Caco-2 (cell line): ENCODE measurements around the gene CPA2. TPM values are rescaled to one million over a fixed set of nuclear protein-coding genes. Genes with fewer than 3 reads are reported as not detected.

Experiments used
- BruUV-seq: library from RNA; stranded (reverse); fragments of 400-500 nt; replicated peaks from 2 replicates; lab custom pipeline; 2021; lab: Mats Ljungman, UMichigan
- CTCF ChIA-PET: fragments of 300-600 bp; sonication (Branson Sonifier 250); formaldehyde crosslinking; loops from one replicate; lab custom pipeline; 2022; ENCODE audit warnings: antibody characterized with exemption; lab: Charles Lee
- POLR2A ChIA-PET: fragments of 300-600 bp; sonication (Branson Sonifier 250); formaldehyde crosslinking; loops from one replicate; lab custom pipeline; 2022; ENCODE audit warnings: antibody characterized with exemption; lab: Charles Lee
- DNase-seq, 2 experiments: peaks; one replicate each; pipeline versions ENCODE4 v3.0.0 to v3.0.0-alpha.2; 2020 to 2022
- H3K27me3 ChIP-seq: replicated peaks from 2 replicates; pipeline ENCODE4 v1.6.0; 2011; ENCODE audit warnings: low read length; ENCODE audit not compliant: control insufficient read depth, insufficient read depth
- H3K36me3 ChIP-seq: 2 replicates; pipeline ENCODE4 v1.5.1; 2011; ENCODE audit warnings: low read length; ENCODE audit not compliant: control insufficient read depth, insufficient read depth
- H3K4me1 ChIP-seq: fragments of 250-450 bp; sonication (Bioruptor Pico); 2 replicates; pipeline ENCODE4 v1.5.1; 2020; ENCODE audit warnings: mild to moderate bottlenecking
- H3K4me3 ChIP-seq: 2 replicates; pipeline ENCODE4 v1.5.1; 2011; ENCODE audit warnings: low read depth, mild to moderate bottlenecking, control low read depth, low read length
- H3K9me3 ChIP-seq: fragments of 250-450 bp; sonication (Bioruptor Pico); 2 replicates; pipeline ENCODE4 v1.5.1; 2020; ENCODE audit warnings: mild to moderate bottlenecking, moderate library complexity
- H3K27ac Mint-ChIP-seq: one replicate; pipeline ENCODE4 v1.8.0; 2022; ENCODE audit warnings: mixed read lengths; ENCODE audit not compliant: unreplicated experiment
- H3K27me3 Mint-ChIP-seq: one replicate; pipeline ENCODE4 v1.8.0; 2022; ENCODE audit warnings: mixed read lengths; ENCODE audit not compliant: insufficient read depth, unreplicated experiment
- H3K36me3 Mint-ChIP-seq: one replicate; pipeline ENCODE4 v1.8.0; 2022; ENCODE audit warnings: mild to moderate bottlenecking, mixed read lengths; ENCODE audit not compliant: insufficient read depth, unreplicated experiment
- H3K4me1 Mint-ChIP-seq: one replicate; pipeline ENCODE4 v1.8.0; 2022; ENCODE audit warnings: low read depth, mixed read lengths; ENCODE audit not compliant: unreplicated experiment
- H3K4me3 Mint-ChIP-seq: one replicate; pipeline ENCODE4 v1.8.0; 2022; ENCODE audit warnings: mild to moderate bottlenecking, moderate library complexity, mixed read lengths; ENCODE audit not compliant: unreplicated experiment
- H3K9me3 Mint-ChIP-seq: one replicate; pipeline ENCODE4 v1.8.0; 2022; ENCODE audit warnings: mixed read lengths; ENCODE audit not compliant: unreplicated experiment
- CTCF ChIP-seq, 2 experiments: fragments of 200-600 bp in 1 of 2; IDR thresholded peaks; 1 replicate in 1 of 2; 2 replicates in 1 of 2; pipeline versions ENCODE4 v1.5.1 to v1.8.0; 2011 to 2022; ENCODE audit warnings: antibody characterized with exemption in 1 of 2, control low read depth in 1 of 2, inconsistent platforms in 1 of 2, low read depth in 1 of 2, low read length in 1 of 2, mild to moderate bottlenecking in 1 of 2, moderate library complexity in 1 of 2; ENCODE audit not compliant: insufficient read depth in 1 of 2, severe bottlenecking in 1 of 2, unreplicated experiment in 1 of 2
- intact Hi-C: fragments of 100-400 bp; cut with micrococcal nuclease; formaldehyde crosslinking; loops from one replicate; pipeline ENCODE4 v1.10.0; 2022; ENCODE audit not compliant: unreplicated experiment
- total RNA-seq: library from RNA; stranded (reverse); gene quantifications from 2 replicates; pipeline ENCODE4 v1.2.3, GENCODE V29; 2022

The CPA2 gene
- total RNA-seq, 1 experiment from 2014 or later: 26.1 TPM

GRCh38 chr7:130275826-130276297, 9.2 kb downstream of the CPA2 start:
- Mint-ChIP-seq H3K27ac (no peak overlapping the region), H3K4me1 (peaks cover 7% of the 10 kb centered on the region), H3K4me3 (no peak overlapping the region), H3K27me3 (no peaks in the 10 kb centered on the region), H3K36me3 (no peaks in the 10 kb centered on the region), H3K9me3 (no peaks in the 10 kb centered on the region)
- Histone ChIP-seq H3K4me1 (peaks cover 6% of the 10 kb centered on the region; the same call in 1 of the 2 replicates), H3K9me3 (no peaks in the 10 kb centered on the region), H3K27me3 (no peaks in the 10 kb centered on the region), H3K4me3 (no peak overlapping the region), H3K36me3 (no peaks in the 10 kb centered on the region)
- no TSS peak for BruUV-seq
- intact Hi-C loops: no loop called here
- ChIA-PET POLR2A (no interaction called here), CTCF (no interaction called here)
- no peak for DNase-seq
- TF ChIP-seq CTCF (IDR thresholded peaks at IDR 0.05; ENCODE audit: insufficient read depth in 1 of 2, low read depth in 1 of 2, low read length in 1 of 2, severe bottlenecking in 1 of 2, unreplicated experiment in 1 of 2): no peak

GRCh38 chr7:130276796-130277762, 10.4 kb downstream of the CPA2 start:
- H3K4me3 ChIP-seq: no peak overlapping the region
- H3K36me3 ChIP-seq: no peaks in the 10 kb centered on the region
- no peak for DNase-seq
- Mint-ChIP-seq H3K27ac (no peak overlapping the region), H3K27me3 (no peaks in the 10 kb centered on the region), H3K9me3 (no peaks in the 10 kb centered on the region), H3K4me3 (no peak overlapping the region), H3K36me3 (no peaks in the 10 kb centered on the region), H3K4me1 (peaks cover 7% of the 10 kb centered on the region)
- ChIA-PET POLR2A (no interaction called here), CTCF (no interaction called here)
- no peaks in the 10 kb centered on the region for H3K27me3 ChIP-seq
- no TSS peak for BruUV-seq
- TF ChIP-seq CTCF (IDR thresholded peaks at IDR 0.05; ENCODE audit: insufficient read depth in 1 of 2, low read depth in 1 of 2, low read length in 1 of 2, severe bottlenecking in 1 of 2, unreplicated experiment in 1 of 2): no peak
- no peaks in the 10 kb centered on the region for H3K9me3 ChIP-seq
- intact Hi-C loops: no loop called here
- H3K4me1 ChIP-seq: peaks cover 6% of the 10 kb centered on the region; the same call in 1 of the 2 replicates

- Histone ChIP-seq H3K36me3 (no peaks in the 10 kb centered on the region), H3K4me1 (peaks cover 6% of the 10 kb centered on the region; the same call in 1 of the 2 replicates), H3K27me3 (no peaks in the 10 kb centered on the region), H3K9me3 (no peaks in the 10 kb centered on the region), H3K4me3 (no peak overlapping the region)
- ChIA-PET CTCF (no interaction called here), POLR2A (no interaction called here)
- peak; percentile 66 to 67 for DNase-seq
- Mint-ChIP-seq H3K9me3 (no peaks in the 10 kb centered on the region), H3K36me3 (no peaks in the 10 kb centered on the region), H3K27ac (peak overlapping the region; percentile 45), H3K4me3 (no peak overlapping the region), H3K27me3 (no peaks in the 10 kb centered on the region), H3K4me1 (peaks cover 7% of the 10 kb centered on the region)
- intact Hi-C loops: loop anchor here (1.0 kb wide), 1 partner anchor 207 kb away; no protein-coding TSS in a partner anchor
- peak; percentile 47 to 48 for TF ChIP-seq CTCF (IDR thresholded peaks at IDR 0.05; ENCODE audit: insufficient read depth in 1 of 2, low read depth in 1 of 2, low read length in 1 of 2, severe bottlenecking in 1 of 2, unreplicated experiment in 1 of 2)
- no TSS peak for BruUV-seq
Measured at GRCh38 chr7:130277763-130278643, 11.3 kb downstream of the CPA2 start.
